GM23338 (cell line): ENCODE data around the gene LRIG1. TPM values are rescaled to one million over a fixed set of nuclear protein-coding genes. Genes with fewer than 3 reads are reported as not detected.

Experiments
- ATAC-seq: fragments of 200-7000 bp; cut with Tn5 transposase; 3 replicates; pipeline ENCODE4 v1.9.1; 2020
- DNase-seq: peaks from one replicate; pipeline ENCODE4 v3.0.0-alpha.2; 2015; ENCODE audit warnings: low spot score
- H2AFZ ChIP-seq: fragments of 200-600 bp; sonication (generic); 2 replicates; pipeline ENCODE4 v1.8.0; 2016; ENCODE audit warnings: antibody characterized with exemption, mild to moderate bottlenecking, moderate library complexity
- H3F3A ChIP-seq: fragments of 200-600 bp; sonication (generic); replicated peaks from 2 replicates; pipeline ENCODE4 v1.8.0; 2017; ENCODE audit warnings: antibody characterized with exemption, mixed run types, low read depth
- H3K27ac ChIP-seq: fragments of 200-600 bp; sonication (generic); 2 replicates; pipeline ENCODE4 v1.6.1; 2016; ENCODE audit warnings: low read depth
- H3K27me3 ChIP-seq: fragments of 200-600 bp; sonication (generic); 2 replicates; pipeline ENCODE4 v1.8.0; 2016; ENCODE audit warnings: mild to moderate bottlenecking, mixed run types, moderate library complexity; ENCODE audit not compliant: insufficient read depth
- H3K36me3 ChIP-seq: fragments of 200-600 bp; sonication (generic); 2 replicates; pipeline ENCODE4 v1.8.0; 2016; ENCODE audit warnings: mild to moderate bottlenecking; ENCODE audit not compliant: insufficient read depth
- H3K4me1 ChIP-seq: fragments of 200-600 bp; sonication (generic); 2 replicates; pipeline ENCODE4 v1.8.0; 2016; ENCODE audit warnings: mild to moderate bottlenecking, moderate library complexity; ENCODE audit not compliant: insufficient read depth
- H3K4me2 ChIP-seq: fragments of 200-600 bp; sonication (generic); 2 replicates; pipeline ENCODE4 v1.7.1; 2017; ENCODE audit warnings: mixed run types
- H3K4me3 ChIP-seq: fragments of 200-600 bp; sonication (generic); 2 replicates; pipeline ENCODE4 v1.6.1; 2016; ENCODE audit warnings: mixed run types
- H3K79me2 ChIP-seq: fragments of 200-600 bp; sonication (generic); replicated peaks from 2 replicates; pipeline ENCODE4 v1.8.0; 2017; ENCODE audit warnings: mild to moderate bottlenecking; ENCODE audit not compliant: insufficient read depth
- H3K9me2 ChIP-seq: fragments of 200-600 bp; sonication (generic); 2 replicates; pipeline ENCODE4 v1.8.0; 2017; ENCODE audit not compliant: insufficient read depth
- H4K20me1 ChIP-seq: fragments of 200-600 bp; sonication (generic); replicated peaks from 2 replicates; pipeline ENCODE4 v1.8.0; 2017; ENCODE audit warnings: mild to moderate bottlenecking; ENCODE audit not compliant: insufficient read depth
- H3K27ac Mint-ChIP-seq: 2 replicates; pipeline ENCODE4 v1.8.0; 2020; ENCODE audit warnings: inconsistent platforms, mild to moderate bottlenecking, moderate library complexity, mixed read lengths
- H3K27me3 Mint-ChIP-seq: 3 replicates; pipeline ENCODE4 v1.8.0; 2022; ENCODE audit warnings: low read depth, mild to moderate bottlenecking, moderate library complexity, mixed read lengths, inconsistent platforms; ENCODE audit not compliant: insufficient read depth, poor library complexity
- H3K36me3 Mint-ChIP-seq: 3 replicates; pipeline ENCODE4 v1.8.0; 2021; ENCODE audit warnings: low read depth, mild to moderate bottlenecking, inconsistent platforms, moderate library complexity, mixed read lengths
- H3K4me1 Mint-ChIP-seq: 3 replicates; pipeline ENCODE4 v1.8.0; 2020; ENCODE audit warnings: mild to moderate bottlenecking, inconsistent platforms, mixed read lengths
- H3K4me3 Mint-ChIP-seq: 3 replicates; pipeline ENCODE4 v1.8.0; 2021; ENCODE audit warnings: moderate library complexity, mild to moderate bottlenecking, inconsistent platforms, mixed read lengths
- H3K9me3 Mint-ChIP-seq: 3 replicates; pipeline ENCODE4 v1.8.0; 2020; ENCODE audit warnings: moderate library complexity, mild to moderate bottlenecking, inconsistent platforms, mixed read lengths
- CREB1 ChIP-seq: fragments of 250-450 bp; sonication (Bioruptor Pico); IDR thresholded peaks from 2 replicates; pipeline ENCODE4 v1.5.0; 2020; ENCODE audit warnings: low read depth, mild to moderate bottlenecking, moderate library complexity
- EZH2 ChIP-seq: fragments of 200-600 bp; sonication (generic); IDR thresholded peaks from one replicate; pipeline ENCODE4 v1.8.0; 2017; ENCODE audit warnings: antibody characterized with exemption, mild to moderate bottlenecking, low read depth; ENCODE audit not compliant: unreplicated experiment
- EZH2phosphoT487 ChIP-seq: fragments of 200-600 bp; sonication (generic); IDR thresholded peaks from one replicate; pipeline ENCODE4 v1.8.1; 2018; ENCODE audit warnings: antibody characterized with exemption; ENCODE audit not compliant: unreplicated experiment
- JUNB ChIP-seq: IDR thresholded peaks from one replicate; pipeline ENCODE4 v1.6.1; 2016; ENCODE audit warnings: antibody characterized with exemption; ENCODE audit not compliant: unreplicated experiment
- NANOG ChIP-seq: IDR thresholded peaks from 2 replicates; pipeline ENCODE4 v1.6.1; 2016; ENCODE audit warnings: antibody characterized with exemption, borderline replicate concordance
- POLR2AphosphoS5 ChIP-seq: IDR thresholded peaks from 2 replicates; pipeline ENCODE4 v1.6.1; 2016; ENCODE audit warnings: antibody characterized with exemption, low read depth
- STAT1 ChIP-seq: IDR thresholded peaks from one replicate; pipeline ENCODE4 v1.6.1; 2016; ENCODE audit warnings: antibody characterized with exemption; ENCODE audit not compliant: unreplicated experiment
- ZNF114 ChIP-seq: fragments of 250-450 bp; sonication (Bioruptor Pico); IDR thresholded peaks from 2 replicates; pipeline ENCODE4 v1.5.0; 2020; ENCODE audit warnings: mild to moderate bottlenecking, moderate library complexity
- ZNF331 ChIP-seq: fragments of 250-450 bp; sonication (Bioruptor Pico); IDR thresholded peaks from 2 replicates; pipeline ENCODE4 v1.5.0; 2020; ENCODE audit warnings: low read depth, mild to moderate bottlenecking, moderate library complexity
- polyA plus RNA-seq: library from polyadenylated mRNA; unstranded; fragments of >200 nt; fragmentation: Nextera tagmentation; extraction: Ambion mirVana; gene quantifications from 2 replicates; pipeline ENCODE4 v1.2.1, GENCODE V29; 2016
- total RNA-seq: library from RNA; depleted of rRNA; stranded (reverse); fragments of >200 nt; shearing (Covaris generic); gene quantifications from 2 replicates; pipeline ENCODE4 v1.2.3, GENCODE V29; 2014
- TF ChIP-seq, protein P1 (sequence below), 2 experiments: fragments of 200-600 bp in 1 of 2; sonication (generic) in 1 of 2; conservative IDR thresholded peaks; 2 replicates each; pipeline versions ENCODE4 v1.5.1 to v1.6.1; 2016 to 2017; ENCODE audit warnings: antibody characterized with exemption in 2 of 2, low read depth in 2 of 2, mild to moderate bottlenecking in 2 of 2, moderate library complexity in 1 of 2
- TF ChIP-seq, protein P2 (sequence below): IDR thresholded peaks from 2 replicates; pipeline ENCODE4 v1.6.1; 2016; ENCODE audit warnings: antibody characterized with exemption
- TF ChIP-seq, protein P3 (sequence below): IDR thresholded peaks from one replicate; pipeline ENCODE4 v1.6.1; 2018; ENCODE audit warnings: antibody characterized with exemption; ENCODE audit not compliant: unreplicated experiment

LRIG1 gene
- total and polyA plus RNA-seq, 2 experiments from 2014 or later, result 40.0 to 134 TPM

DNA sequence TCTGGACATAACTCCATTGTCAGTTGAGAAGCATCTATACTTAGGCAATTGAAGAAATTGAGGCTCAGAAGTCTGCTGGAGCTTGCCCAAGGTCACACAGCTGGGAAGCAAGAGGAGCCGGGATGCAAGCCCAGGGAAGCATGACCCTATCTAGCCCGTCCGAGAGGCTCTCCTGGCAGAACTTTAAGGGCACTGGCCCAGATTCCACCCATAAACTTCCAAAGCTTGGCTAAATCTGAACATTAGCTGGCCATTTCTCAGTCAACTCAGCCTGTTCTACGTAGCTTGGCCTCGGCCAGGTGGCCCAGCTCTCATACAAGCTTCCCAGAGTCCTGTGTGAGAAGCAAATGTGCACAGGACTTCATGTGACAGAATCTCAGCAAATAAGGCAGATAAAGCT lies 75.8 kb downstream of the LRIG1 start:
- Histone ChIP-seq H3F3A (no peaks in the 10 kb centered on the region), H3K9me2 (no peaks in the 10 kb centered on the region), H2AFZ (no peak overlapping the region), H3K27ac (no peak overlapping the region), H3K4me3 (no peak overlapping the region), H3K27me3 (no peaks in the 10 kb centered on the region), H3K36me3 (peaks cover 29% of the 10 kb centered on the region), H3K4me1 (peaks cover 25% of the 10 kb centered on the region), H4K20me1 (peaks cover 26% of the 10 kb centered on the region), H3K79me2 (peaks cover 100% of the 10 kb centered on the region), H3K4me2 (no peak overlapping the region)
- Mint-ChIP-seq H3K27me3 (peaks cover 5% of the 10 kb centered on the region), H3K27ac (no peak overlapping the region), H3K9me3 (peaks cover 42% of the 10 kb centered on the region), H3K36me3 (peaks cover 75% of the 10 kb centered on the region), H3K4me3 (no peak overlapping the region), H3K4me1 (peaks cover 51% of the 10 kb centered on the region)
- no peak for ATAC-seq
- no peak for DNase-seq
- no peak for TF ChIP-seq STAT1
- TF ChIP-seq, protein P1, sequence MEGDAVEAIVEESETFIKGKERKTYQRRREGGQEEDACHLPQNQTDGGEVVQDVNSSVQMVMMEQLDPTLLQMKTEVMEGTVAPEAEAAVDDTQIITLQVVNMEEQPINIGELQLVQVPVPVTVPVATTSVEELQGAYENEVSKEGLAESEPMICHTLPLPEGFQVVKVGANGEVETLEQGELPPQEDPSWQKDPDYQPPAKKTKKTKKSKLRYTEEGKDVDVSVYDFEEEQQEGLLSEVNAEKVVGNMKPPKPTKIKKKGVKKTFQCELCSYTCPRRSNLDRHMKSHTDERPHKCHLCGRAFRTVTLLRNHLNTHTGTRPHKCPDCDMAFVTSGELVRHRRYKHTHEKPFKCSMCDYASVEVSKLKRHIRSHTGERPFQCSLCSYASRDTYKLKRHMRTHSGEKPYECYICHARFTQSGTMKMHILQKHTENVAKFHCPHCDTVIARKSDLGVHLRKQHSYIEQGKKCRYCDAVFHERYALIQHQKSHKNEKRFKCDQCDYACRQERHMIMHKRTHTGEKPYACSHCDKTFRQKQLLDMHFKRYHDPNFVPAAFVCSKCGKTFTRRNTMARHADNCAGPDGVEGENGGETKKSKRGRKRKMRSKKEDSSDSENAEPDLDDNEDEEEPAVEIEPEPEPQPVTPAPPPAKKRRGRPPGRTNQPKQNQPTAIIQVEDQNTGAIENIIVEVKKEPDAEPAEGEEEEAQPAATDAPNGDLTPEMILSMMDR (conservative IDR thresholded peaks at IDR 0.05; ENCODE audit: low read depth in 2 of 2), result no peak
- TF ChIP-seq, protein P2, sequence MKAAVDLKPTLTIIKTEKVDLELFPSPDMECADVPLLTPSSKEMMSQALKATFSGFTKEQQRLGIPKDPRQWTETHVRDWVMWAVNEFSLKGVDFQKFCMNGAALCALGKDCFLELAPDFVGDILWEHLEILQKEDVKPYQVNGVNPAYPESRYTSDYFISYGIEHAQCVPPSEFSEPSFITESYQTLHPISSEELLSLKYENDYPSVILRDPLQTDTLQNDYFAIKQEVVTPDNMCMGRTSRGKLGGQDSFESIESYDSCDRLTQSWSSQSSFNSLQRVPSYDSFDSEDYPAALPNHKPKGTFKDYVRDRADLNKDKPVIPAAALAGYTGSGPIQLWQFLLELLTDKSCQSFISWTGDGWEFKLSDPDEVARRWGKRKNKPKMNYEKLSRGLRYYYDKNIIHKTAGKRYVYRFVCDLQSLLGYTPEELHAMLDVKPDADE, result no peak
- TF ChIP-seq EZH2, result no peak
- TF ChIP-seq POLR2AphosphoS5, result no peak
- no peak for TF ChIP-seq ZNF114

DNA sequence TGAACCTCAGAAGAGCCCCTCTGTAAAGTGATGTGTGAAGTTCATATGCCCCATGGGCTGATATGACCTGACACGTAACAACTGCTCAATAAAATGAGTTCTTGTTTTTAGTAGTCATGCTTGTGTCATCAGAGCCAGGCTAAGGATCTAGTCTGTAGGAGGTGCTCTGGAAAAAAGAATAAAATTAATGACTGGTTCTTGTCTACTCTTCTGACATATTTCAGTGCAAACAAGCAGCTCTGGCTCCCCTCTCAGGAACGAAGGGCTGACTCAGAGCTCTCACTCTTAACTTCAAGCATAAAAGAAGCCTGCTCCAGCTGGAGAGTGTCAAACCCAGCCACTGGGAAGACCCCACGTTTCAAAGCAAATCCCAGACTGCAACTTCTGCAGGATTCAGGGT lies 77.0 kb downstream of the LRIG1 start:
- H3K4me1 Mint-ChIP-seq, result peaks cover 51% of the 10 kb centered on the region
- H3K27me3 Mint-ChIP-seq, result peaks cover 12% of the 10 kb centered on the region
- no peaks in the 10 kb centered on the region for H3F3A ChIP-seq
- no peaks in the 10 kb centered on the region for H3K27me3 ChIP-seq
- no peak overlapping the region for H3K4me3 Mint-ChIP-seq
- H3K4me1 ChIP-seq, result peaks cover 23% of the 10 kb centered on the region
- no peak for DNase-seq
- no peak overlapping the region for H3K27ac ChIP-seq
- H3K4me3 ChIP-seq, result no peak overlapping the region
- no peak overlapping the region; the same call in 1 of the 2 replicates for H3K27ac Mint-ChIP-seq
- H3K79me2 ChIP-seq, result peaks cover 100% of the 10 kb centered on the region
- H3K36me3 ChIP-seq, result peaks cover 32% of the 10 kb centered on the region
- no peak for ATAC-seq
- H3K9me3 Mint-ChIP-seq, result peaks cover 47% of the 10 kb centered on the region
- H2AFZ ChIP-seq, result no peak overlapping the region
- H3K4me2 ChIP-seq, result no peak overlapping the region
- H3K9me2 ChIP-seq, result no peaks in the 10 kb centered on the region
- H3K36me3 Mint-ChIP-seq, result peaks cover 88% of the 10 kb centered on the region
- peaks cover 21% of the 10 kb centered on the region for H4K20me1 ChIP-seq
- TF ChIP-seq EZH2 (no peak), ZNF331 (CRISPR knock-in tag) (no peak), EZH2phosphoT487 (no peak), POLR2AphosphoS5 (no peak), JUNB (no peak), NANOG (no peak), ZNF114 (no peak), CREB1 (CRISPR knock-in tag) (no peak), STAT1 (no peak)
- TF ChIP-seq, protein P2, result no peak
- TF ChIP-seq, protein P1 (conservative IDR thresholded peaks at IDR 0.05; ENCODE audit: low read depth in 2 of 2), result no peak
- TF ChIP-seq, protein P3, sequence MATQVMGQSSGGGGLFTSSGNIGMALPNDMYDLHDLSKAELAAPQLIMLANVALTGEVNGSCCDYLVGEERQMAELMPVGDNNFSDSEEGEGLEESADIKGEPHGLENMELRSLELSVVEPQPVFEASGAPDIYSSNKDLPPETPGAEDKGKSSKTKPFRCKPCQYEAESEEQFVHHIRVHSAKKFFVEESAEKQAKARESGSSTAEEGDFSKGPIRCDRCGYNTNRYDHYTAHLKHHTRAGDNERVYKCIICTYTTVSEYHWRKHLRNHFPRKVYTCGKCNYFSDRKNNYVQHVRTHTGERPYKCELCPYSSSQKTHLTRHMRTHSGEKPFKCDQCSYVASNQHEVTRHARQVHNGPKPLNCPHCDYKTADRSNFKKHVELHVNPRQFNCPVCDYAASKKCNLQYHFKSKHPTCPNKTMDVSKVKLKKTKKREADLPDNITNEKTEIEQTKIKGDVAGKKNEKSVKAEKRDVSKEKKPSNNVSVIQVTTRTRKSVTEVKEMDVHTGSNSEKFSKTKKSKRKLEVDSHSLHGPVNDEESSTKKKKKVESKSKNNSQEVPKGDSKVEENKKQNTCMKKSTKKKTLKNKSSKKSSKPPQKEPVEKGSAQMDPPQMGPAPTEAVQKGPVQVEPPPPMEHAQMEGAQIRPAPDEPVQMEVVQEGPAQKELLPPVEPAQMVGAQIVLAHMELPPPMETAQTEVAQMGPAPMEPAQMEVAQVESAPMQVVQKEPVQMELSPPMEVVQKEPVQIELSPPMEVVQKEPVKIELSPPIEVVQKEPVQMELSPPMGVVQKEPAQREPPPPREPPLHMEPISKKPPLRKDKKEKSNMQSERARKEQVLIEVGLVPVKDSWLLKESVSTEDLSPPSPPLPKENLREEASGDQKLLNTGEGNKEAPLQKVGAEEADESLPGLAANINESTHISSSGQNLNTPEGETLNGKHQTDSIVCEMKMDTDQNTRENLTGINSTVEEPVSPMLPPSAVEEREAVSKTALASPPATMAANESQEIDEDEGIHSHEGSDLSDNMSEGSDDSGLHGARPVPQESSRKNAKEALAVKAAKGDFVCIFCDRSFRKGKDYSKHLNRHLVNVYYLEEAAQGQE, result no peak
